Body of pancreas (tissue), 4 donors: ENCODE data around the gene NPNT.

Source experiments
- CTCF ChIP-seq, 7 experiments: fragments of 450-650 bp in 4 of 7; fragments of 200-600 bp in 3 of 7; sonication (generic) in 3 of 7; IDR thresholded peaks; one replicate each; pipeline ENCODE4 v1.5.1; 2016 to 2019; ENCODE audit warnings: antibody characterized with exemption in 7 of 7
- POLR2A ChIP-seq, 3 donors: fragments of 450-650 bp; IDR thresholded peaks; one replicate each; pipeline ENCODE4 v1.6.1; 2016; ENCODE audit warnings: antibody characterized with exemption in 3 of 3, mild to moderate bottlenecking in 2 of 3

DNA sequence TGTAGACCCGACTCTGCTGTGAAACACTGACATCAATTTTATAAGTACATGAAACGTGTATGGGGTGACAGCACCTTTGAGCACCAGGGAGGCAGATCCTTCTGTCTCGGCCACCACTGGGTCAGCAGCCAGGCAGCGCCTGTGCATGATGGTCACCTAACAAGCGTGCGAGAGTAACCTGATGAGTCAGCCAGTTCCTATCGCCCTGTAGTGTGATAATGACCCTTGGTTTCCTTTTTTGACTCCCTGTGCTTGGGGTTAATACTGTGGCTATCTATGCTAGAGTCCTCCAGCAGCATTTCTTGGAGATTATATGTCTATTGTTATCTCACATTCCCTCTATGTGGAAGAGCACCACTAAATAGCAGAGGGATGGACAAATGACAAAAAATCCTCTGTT is 101.6 kb downstream of the NPNT start:
- TF ChIP-seq CTCF (IDR thresholded peaks at IDR 0.05), result no peak
- TF ChIP-seq POLR2A (IDR thresholded peaks at IDR 0.05), result no peak
